Gastrocnemius medialis (tissue), 4 donors: ENCODE data around the gene ANKH.

Experiments
- POLR2A ChIP-seq, 2 donors: fragments of 450-650 bp; IDR thresholded peaks; one replicate each; pipeline ENCODE4 v1.6.1; 2017; ENCODE audit warnings: antibody characterized with exemption in 2 of 2, mild to moderate bottlenecking in 2 of 2, moderate library complexity in 2 of 2
- TF ChIP-seq, protein P1 (sequence below), 5 experiments: fragments of 450-650 bp in 3 of 5; fragments of 200-600 bp in 2 of 5; sonication (generic) in 2 of 5; IDR thresholded peaks in 4 of 5; conservative IDR thresholded peaks in 1 of 5; 1 replicate in 4 of 5; 2 replicates in 1 of 5; pipeline ENCODE4 v1.5.1; 2016 to 2019; ENCODE audit warnings: antibody characterized with exemption in 5 of 5, mild to moderate bottlenecking in 3 of 5, moderate library complexity in 3 of 5

DNA sequence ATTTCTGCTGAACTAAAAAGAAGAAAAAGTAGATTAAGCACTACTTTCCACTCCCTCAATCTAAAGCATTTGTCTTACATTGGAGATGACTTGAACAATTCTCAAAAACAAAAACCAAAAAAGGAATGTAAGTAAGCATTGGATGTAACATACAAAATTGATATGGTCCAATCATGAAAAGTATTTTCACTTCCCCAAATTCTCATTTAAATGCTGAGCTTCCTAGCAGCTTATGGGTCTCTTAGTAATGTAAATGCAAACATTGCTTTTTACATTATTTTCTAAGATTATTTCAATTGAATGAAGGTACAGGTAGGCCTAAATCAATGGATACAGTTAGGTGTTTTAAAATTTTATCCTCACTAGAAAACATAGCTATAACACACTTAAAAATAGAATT is 20.0 kb downstream of the ANKH start:
- TF ChIP-seq, protein P1, sequence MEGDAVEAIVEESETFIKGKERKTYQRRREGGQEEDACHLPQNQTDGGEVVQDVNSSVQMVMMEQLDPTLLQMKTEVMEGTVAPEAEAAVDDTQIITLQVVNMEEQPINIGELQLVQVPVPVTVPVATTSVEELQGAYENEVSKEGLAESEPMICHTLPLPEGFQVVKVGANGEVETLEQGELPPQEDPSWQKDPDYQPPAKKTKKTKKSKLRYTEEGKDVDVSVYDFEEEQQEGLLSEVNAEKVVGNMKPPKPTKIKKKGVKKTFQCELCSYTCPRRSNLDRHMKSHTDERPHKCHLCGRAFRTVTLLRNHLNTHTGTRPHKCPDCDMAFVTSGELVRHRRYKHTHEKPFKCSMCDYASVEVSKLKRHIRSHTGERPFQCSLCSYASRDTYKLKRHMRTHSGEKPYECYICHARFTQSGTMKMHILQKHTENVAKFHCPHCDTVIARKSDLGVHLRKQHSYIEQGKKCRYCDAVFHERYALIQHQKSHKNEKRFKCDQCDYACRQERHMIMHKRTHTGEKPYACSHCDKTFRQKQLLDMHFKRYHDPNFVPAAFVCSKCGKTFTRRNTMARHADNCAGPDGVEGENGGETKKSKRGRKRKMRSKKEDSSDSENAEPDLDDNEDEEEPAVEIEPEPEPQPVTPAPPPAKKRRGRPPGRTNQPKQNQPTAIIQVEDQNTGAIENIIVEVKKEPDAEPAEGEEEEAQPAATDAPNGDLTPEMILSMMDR (IDR thresholded peaks at IDR 0.05 in 4 of 5, conservative IDR thresholded peaks at IDR 0.05 in 1 of 5): no peak
- no peak for TF ChIP-seq POLR2A (IDR thresholded peaks at IDR 0.05)
